ENCODE results near the gene RIPK3. TPM values are rescaled to one million over a fixed set of nuclear protein-coding genes. Genes with fewer than 3 reads are reported as not detected.
"Not testable (repeated sequence)": the region's sequence is repeated elsewhere in the genome, so short reads cannot be mapped to it uniquely, and the experiment has no call there.

The RIPK3 gene
- polyA plus RNA-seq, 1 of the 3 experiments (the other 2 are of a cell fraction): not detected

GRCh38 chr14:24327914-24328313 is 11.9 kb downstream of the RIPK3 start:
- not testable (repeated sequence) for H3F3A ChIP-seq (replicated peaks; ENCODE audit: insufficient read depth); H3K27me3 ChIP-seq (ENCODE audit: insufficient read depth); H3K36me3 ChIP-seq (replicated peaks in 1 of 2; ENCODE audit: control insufficient read depth in 1 of 2, insufficient read depth in 2 of 2, low read length in 1 of 2); H4K20me1 ChIP-seq (ENCODE audit: insufficient read depth); H3K79me2 ChIP-seq (ENCODE audit: insufficient read depth); H2AFZ ChIP-seq (ENCODE audit: low read depth); DNase-seq; H3K27ac ChIP-seq (ENCODE audit: low read depth in 2 of 2, low read length in 1 of 2); H3K4me2 ChIP-seq; H3K9ac ChIP-seq; H3K9me2 ChIP-seq; H3K9me3 ChIP-seq; H3K4me3 ChIP-seq (ENCODE audit: low read depth in 2 of 2, low read length in 1 of 2)
- 7% methylated on average over 7 of the region's 9 CpGs for WGBS (ENCODE audit: low lambda C conversion rate)
- CTCF ChIA-PET: interaction anchor here (0.6 to 14.6 kb wide), 16 partner anchors 9 to 114 kb away, joined by 3 to 115 read pairs (median 4); partner anchors contain the start of genes CBLN3, CIDEB, KHNYN and LTB4R
- TF ChIP-seq SMC3 (IDR thresholded peaks at IDR 0.05; ENCODE audit: low read depth, low read length) (peak; percentile 26), RAD21 (IDR thresholded peaks at IDR 0.05; ENCODE audit: low read length) (peak; percentile 37)
- TF ChIP-seq, protein P1, sequence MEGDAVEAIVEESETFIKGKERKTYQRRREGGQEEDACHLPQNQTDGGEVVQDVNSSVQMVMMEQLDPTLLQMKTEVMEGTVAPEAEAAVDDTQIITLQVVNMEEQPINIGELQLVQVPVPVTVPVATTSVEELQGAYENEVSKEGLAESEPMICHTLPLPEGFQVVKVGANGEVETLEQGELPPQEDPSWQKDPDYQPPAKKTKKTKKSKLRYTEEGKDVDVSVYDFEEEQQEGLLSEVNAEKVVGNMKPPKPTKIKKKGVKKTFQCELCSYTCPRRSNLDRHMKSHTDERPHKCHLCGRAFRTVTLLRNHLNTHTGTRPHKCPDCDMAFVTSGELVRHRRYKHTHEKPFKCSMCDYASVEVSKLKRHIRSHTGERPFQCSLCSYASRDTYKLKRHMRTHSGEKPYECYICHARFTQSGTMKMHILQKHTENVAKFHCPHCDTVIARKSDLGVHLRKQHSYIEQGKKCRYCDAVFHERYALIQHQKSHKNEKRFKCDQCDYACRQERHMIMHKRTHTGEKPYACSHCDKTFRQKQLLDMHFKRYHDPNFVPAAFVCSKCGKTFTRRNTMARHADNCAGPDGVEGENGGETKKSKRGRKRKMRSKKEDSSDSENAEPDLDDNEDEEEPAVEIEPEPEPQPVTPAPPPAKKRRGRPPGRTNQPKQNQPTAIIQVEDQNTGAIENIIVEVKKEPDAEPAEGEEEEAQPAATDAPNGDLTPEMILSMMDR (IDR thresholded peaks at IDR 0.05): peak; percentile 67
- POLR2A ChIA-PET: interaction anchor here (1.3 to 1.7 kb wide), 2 partner anchors 109 to 115 kb away, joined by 4 read pairs; partner anchors contain the start of gene SDR39U1
- H3K4me1 ChIP-seq (ENCODE audit: control insufficient read depth in 1 of 2, insufficient read depth in 2 of 2, low read depth in 1 of 2, low read length in 1 of 2): peaks cover 0 to 12% of the 10 kb centered on the region in 2 experiments; a peak in 1 of 4 replicates

- Histone ChIP-seq H3K4me1 (ENCODE audit: control insufficient read depth in 1 of 2, insufficient read depth in 2 of 2, low read depth in 1 of 2, low read length in 1 of 2) (peaks cover 0 to 7% of the 10 kb centered on the region in 2 experiments; a peak in 1 of 4 replicates), H3K9ac (no peak overlapping the region), H2AFZ (ENCODE audit: low read depth) (no peak overlapping the region), H4K20me1 (ENCODE audit: insufficient read depth) (no peaks in the 10 kb centered on the region), H3F3A (replicated peaks; ENCODE audit: insufficient read depth) (no peaks in the 10 kb centered on the region), H3K4me3 (ENCODE audit: low read depth in 2 of 2, low read length in 1 of 2) (no peak overlapping the region), H3K27me3 (ENCODE audit: insufficient read depth) (no peaks in the 10 kb centered on the region), H3K79me2 (ENCODE audit: insufficient read depth) (no peaks in the 10 kb centered on the region), H3K27ac (ENCODE audit: low read depth in 2 of 2, low read length in 1 of 2) (no peak overlapping the region), H3K9me3 (no peaks in the 10 kb centered on the region), H3K9me2 (no peaks in the 10 kb centered on the region), H3K4me2 (no peak overlapping the region), H3K36me3 (replicated peaks in 1 of 2; ENCODE audit: control insufficient read depth in 1 of 2, insufficient read depth in 2 of 2, low read length in 1 of 2) (no peaks in the 10 kb centered on the region)
- CTCF ChIA-PET: interaction anchor here (0.6 to 14.6 kb wide), 14 partner anchors 9 to 115 kb away, joined by 3 to 115 read pairs (median 5); partner anchors contain the start of genes CBLN3, CIDEB, KHNYN and LTB4R
- DNase-seq: no peak
- POLR2A ChIA-PET: interaction anchor here (1.3 to 1.7 kb wide), 2 partner anchors 109 to 115 kb away, joined by 4 read pairs; partner anchors contain the start of gene SDR39U1
- WGBS (ENCODE audit: low lambda C conversion rate): 69% methylated on average over 2 of the region's 2 CpGs
- TF ChIP-seq FOXJ3 (CRISPR knock-in tag; IDR thresholded peaks at IDR 0.05) (no peak), RFX5 (IDR thresholded peaks at IDR 0.05; ENCODE audit: low read length) (no peak), REST (IDR thresholded peaks at IDR 0.05; ENCODE audit: low read depth, low read length) (no peak), MAX (IDR thresholded peaks at IDR 0.05; ENCODE audit: low read depth) (no peak), MEF2A (IDR thresholded peaks at IDR 0.05; ENCODE audit: borderline replicate concordance, low read depth) (no peak), MXI1 (IDR thresholded peaks at IDR 0.05; ENCODE audit: low read depth, low read length) (no peak), TEAD4 (IDR thresholded peaks at IDR 0.05; ENCODE audit: borderline replicate concordance, insufficient read depth) (no peak), SMC3 (IDR thresholded peaks at IDR 0.05; ENCODE audit: low read depth, low read length) (no peak), JUND (IDR thresholded peaks at IDR 0.05) (no peak), EZH2phosphoT487 (IDR thresholded peaks at IDR 0.05; ENCODE audit: borderline replicate concordance, low read depth) (no peak), RCOR1 (IDR thresholded peaks at IDR 0.05; ENCODE audit: low read length) (no peak), FOXM1 (IDR thresholded peaks at IDR 0.05; ENCODE audit: low read depth) (no peak), EP300 (IDR thresholded peaks at IDR 0.05; ENCODE audit: borderline replicate concordance in 1 of 2, low read depth in 1 of 2, low read length in 1 of 2) (no peak), NRF1 (IDR thresholded peaks at IDR 0.05; ENCODE audit: low read depth, low read length) (no peak), GABPA (IDR thresholded peaks at IDR 0.05; ENCODE audit: low read depth) (no peak)
- TF ChIP-seq, protein P2, sequence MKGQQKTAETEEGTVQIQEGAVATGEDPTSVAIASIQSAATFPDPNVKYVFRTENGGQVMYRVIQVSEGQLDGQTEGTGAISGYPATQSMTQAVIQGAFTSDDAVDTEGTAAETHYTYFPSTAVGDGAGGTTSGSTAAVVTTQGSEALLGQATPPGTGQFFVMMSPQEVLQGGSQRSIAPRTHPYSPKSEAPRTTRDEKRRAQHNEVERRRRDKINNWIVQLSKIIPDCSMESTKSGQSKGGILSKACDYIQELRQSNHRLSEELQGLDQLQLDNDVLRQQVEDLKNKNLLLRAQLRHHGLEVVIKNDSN (IDR thresholded peaks at IDR 0.05; ENCODE audit: borderline replicate concordance, low read depth): no peak
- TF ChIP-seq, protein P3, sequence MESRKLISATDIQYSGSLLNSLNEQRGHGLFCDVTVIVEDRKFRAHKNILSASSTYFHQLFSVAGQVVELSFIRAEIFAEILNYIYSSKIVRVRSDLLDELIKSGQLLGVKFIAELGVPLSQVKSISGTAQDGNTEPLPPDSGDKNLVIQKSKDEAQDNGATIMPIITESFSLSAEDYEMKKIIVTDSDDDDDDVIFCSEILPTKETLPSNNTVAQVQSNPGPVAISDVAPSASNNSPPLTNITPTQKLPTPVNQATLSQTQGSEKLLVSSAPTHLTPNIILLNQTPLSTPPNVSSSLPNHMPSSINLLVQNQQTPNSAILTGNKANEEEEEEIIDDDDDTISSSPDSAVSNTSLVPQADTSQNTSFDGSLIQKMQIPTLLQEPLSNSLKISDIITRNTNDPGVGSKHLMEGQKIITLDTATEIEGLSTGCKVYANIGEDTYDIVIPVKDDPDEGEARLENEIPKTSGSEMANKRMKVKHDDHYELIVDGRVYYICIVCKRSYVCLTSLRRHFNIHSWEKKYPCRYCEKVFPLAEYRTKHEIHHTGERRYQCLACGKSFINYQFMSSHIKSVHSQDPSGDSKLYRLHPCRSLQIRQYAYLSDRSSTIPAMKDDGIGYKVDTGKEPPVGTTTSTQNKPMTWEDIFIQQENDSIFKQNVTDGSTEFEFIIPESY (IDR thresholded peaks at IDR 0.05; ENCODE audit: borderline replicate concordance, low read depth): no peak
Measured at GRCh38 chr14:24327303-24327702, 12.5 kb downstream of the RIPK3 start.

All from SK-N-SH (cell line).